PC-9 (cell line): Measurements from ENCODE around the gene AAMDC. TPM values are rescaled to one million over a fixed set of nuclear protein-coding genes. Genes with fewer than 3 reads are reported as not detected.
"Not testable (repeated sequence)": the region's sequence is repeated elsewhere in the genome, so short reads cannot be mapped to it uniquely, and the experiment has no call there.

Source experiments
- BruUV-seq: library from RNA; stranded (reverse); fragments of 400-500 nt; replicated peaks from 2 replicates; lab custom pipeline; 2021; lab: Mats Ljungman, UMichigan
- CTCF ChIA-PET: fragments of 300-600 bp; sonication (Branson Sonifier 250); formaldehyde crosslinking; loops from one replicate; lab custom pipeline; 2022; ENCODE audit warnings: antibody characterized with exemption; lab: Charles Lee
- POLR2A ChIA-PET: fragments of 300-600 bp; sonication (Branson Sonifier 250); formaldehyde crosslinking; loops from one replicate; lab custom pipeline; 2022; ENCODE audit warnings: antibody characterized with exemption; ENCODE audit not compliant: unreplicated experiment; lab: Charles Lee
- DNase-seq, 2 experiments: peaks; one replicate each; pipeline versions ENCODE4 v3.0.0 to v3.0.0-alpha.2; 2015 to 2022; ENCODE audit warnings: mixed read lengths in 1 of 2
- H2AFZ ChIP-seq: fragments of 200-600 bp; sonication (generic); 2 replicates; pipeline ENCODE4 v1.8.1; 2017; ENCODE audit warnings: antibody characterized with exemption
- H3F3A ChIP-seq: fragments of 200-600 bp; sonication (generic); 2 replicates; pipeline ENCODE4 v1.8.1; 2017; ENCODE audit warnings: antibody characterized with exemption, mild to moderate bottlenecking, low read depth; ENCODE audit not compliant: insufficient read depth
- H3K27ac ChIP-seq: fragments of 200-600 bp; sonication (generic); 2 replicates; pipeline ENCODE4 v1.6.1; 2016; ENCODE audit warnings: mixed run types
- H3K27me3 ChIP-seq: fragments of 200-600 bp; sonication (generic); 2 replicates; pipeline ENCODE4 v1.6.1; 2016; ENCODE audit warnings: low read depth, mixed run types; ENCODE audit not compliant: insufficient read depth
- H3K36me3 ChIP-seq: fragments of 200-600 bp; sonication (generic); 2 replicates; pipeline ENCODE4 v1.6.1; 2016; ENCODE audit warnings: low read depth, mixed run types
- H3K4me1 ChIP-seq: fragments of 200-600 bp; sonication (generic); replicated peaks from 2 replicates; pipeline ENCODE4 v1.6.1; 2016; ENCODE audit warnings: mixed run types; ENCODE audit not compliant: insufficient read depth
- H3K4me2 ChIP-seq: fragments of 200-600 bp; sonication (generic); 2 replicates; pipeline ENCODE4 v1.6.1; 2017; ENCODE audit warnings: mixed run types
- H3K4me3 ChIP-seq: fragments of 200-600 bp; sonication (generic); 2 replicates; pipeline ENCODE4 v1.6.1; 2016; ENCODE audit warnings: mixed run types
- H3K79me2 ChIP-seq: fragments of 200-600 bp; sonication (generic); 2 replicates; pipeline ENCODE4 v1.6.1; 2017; ENCODE audit warnings: low read depth, mixed run types
- H3K9me2 ChIP-seq: fragments of 200-600 bp; sonication (generic); 2 replicates; pipeline ENCODE4 v1.8.1; 2017; ENCODE audit warnings: mild to moderate bottlenecking; ENCODE audit not compliant: insufficient read depth
- H3K9me3 ChIP-seq: fragments of 200-600 bp; sonication (generic); 2 replicates; pipeline ENCODE4 v1.8.1; 2016; ENCODE audit warnings: low read depth; ENCODE audit not compliant: insufficient read depth
- H4K20me1 ChIP-seq: fragments of 200-600 bp; sonication (generic); 2 replicates; pipeline ENCODE4 v1.8.1; 2017; ENCODE audit not compliant: insufficient read depth
- intact Hi-C: fragments of 100-400 bp; cut with micrococcal nuclease; formaldehyde crosslinking; loops from one replicate; pipeline ENCODE4 v1.10.0; 2022; ENCODE audit not compliant: unreplicated experiment
- total RNA-seq: library from RNA; stranded (reverse); gene quantifications from 2 replicates; pipeline ENCODE4 v1.2.3, GENCODE V29; 2021

The AAMDC gene
- total RNA-seq, 1 experiment from 2014 or later = 39.8 TPM

DNA sequence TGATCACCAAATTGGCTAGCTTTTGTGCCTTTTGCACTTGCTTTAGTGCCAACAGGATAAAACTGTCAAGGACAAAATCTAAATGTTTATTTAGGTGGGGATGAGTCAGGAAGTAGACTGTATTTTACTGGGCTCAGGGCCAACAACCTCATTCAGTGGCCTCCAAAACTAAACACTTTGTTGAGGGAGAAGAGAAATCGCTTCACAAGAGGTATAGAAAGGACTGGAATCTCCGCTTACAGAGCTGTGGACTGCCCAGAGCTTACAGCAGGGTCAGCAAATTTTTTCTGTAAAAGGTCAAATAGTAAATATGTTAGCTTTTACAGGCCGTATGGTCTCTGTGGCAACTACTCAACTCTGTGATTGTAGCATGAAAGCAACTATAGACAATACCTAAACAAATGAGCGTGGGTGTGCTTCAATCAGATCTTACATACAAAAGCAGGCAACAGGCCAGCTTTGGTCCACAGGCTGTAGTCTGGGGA is 93.4 kb downstream of the AAMDC start:
- H3K36me3 ChIP-seq, H3K4me3 ChIP-seq, intact Hi-C loops, POLR2A ChIA-PET, H2AFZ ChIP-seq, H3K9me2 ChIP-seq, H3K79me2 ChIP-seq, H3K9me3 ChIP-seq, H3K27me3 ChIP-seq, BruUV-seq: not testable (repeated sequence)
- Histone ChIP-seq H3F3A (peaks cover 26% of the 10 kb centered on the region; the same call in 1 of the 2 replicates), H3K27ac (peak overlapping the region; percentile 21), H3K4me2 (peak overlapping the region; percentile 41), H4K20me1 (peaks cover 11% of the 10 kb centered on the region; the same call in 1 of the 2 replicates), H3K4me1 (peaks cover 18% of the 10 kb centered on the region)
- CTCF ChIA-PET = interaction anchor here (1.0 kb wide), 1 partner anchor 80 kb away, joined by 3 read pairs; the partner anchor contains the start of gene INTS4
- DNase-seq = peak; percentile 60 to 82

DNA sequence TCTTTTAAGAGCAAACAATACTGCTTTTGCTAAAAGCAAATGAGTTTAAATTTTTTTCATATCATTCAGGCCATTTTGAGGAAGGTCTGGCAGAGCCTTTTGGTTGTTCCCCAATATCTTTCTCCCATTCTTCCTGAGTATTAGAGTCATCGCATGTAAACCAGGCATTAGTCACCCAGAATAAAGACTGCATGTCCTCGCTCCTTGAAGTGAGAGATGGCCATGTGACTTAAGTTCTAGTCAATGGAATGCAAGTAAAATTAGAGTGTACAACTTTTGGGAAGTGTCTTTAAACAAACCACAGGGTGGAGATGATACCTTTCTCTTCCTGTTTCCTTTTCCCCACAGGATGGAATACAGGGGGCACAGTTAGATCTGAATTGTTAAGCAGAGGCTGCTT is 96.8 kb downstream of the AAMDC start:
- BruUV-seq, H3K36me3 ChIP-seq, H3K9me2 ChIP-seq, CTCF ChIA-PET, DNase-seq, H3K4me2 ChIP-seq, H3K79me2 ChIP-seq, H2AFZ ChIP-seq, intact Hi-C loops, H3K9me3 ChIP-seq, POLR2A ChIA-PET, H3K27me3 ChIP-seq, H3K4me3 ChIP-seq, H3K27ac ChIP-seq: not testable (repeated sequence)
- Histone ChIP-seq H3K4me1 (peaks cover 18% of the 10 kb centered on the region), H4K20me1 (peaks cover 11% of the 10 kb centered on the region; the same call in 1 of the 2 replicates), H3F3A (peaks cover 26% of the 10 kb centered on the region; the same call in 1 of the 2 replicates)

Other genes starting within 250 kb of the AAMDC start
- gene AQP11, start 231.2 kb upstream of the AAMDC start, total RNA-seq = 1.1 and 1.4 TPM in 2 replicates
- 190 and 232 TPM in 2 replicates for gene CLNS1A, start 183.3 kb upstream of the AAMDC start, total RNA-seq
- 110 and 124 TPM in 2 replicates for gene RSF1, start 422 bp upstream of the AAMDC start, total RNA-seq
- gene INTS4, start 173.5 kb downstream of the AAMDC start, total RNA-seq = 43.9 and 53.8 TPM in 2 replicates
- gene KCTD14, start 202.1 kb downstream of the AAMDC start, total RNA-seq = 12.0 and 21.3 TPM in 2 replicates
- 0.72 TPM in 1 of 2 replicates, not detected in the other for gene THRSP, start 242.7 kb downstream of the AAMDC start, total RNA-seq